Right atrium auricular region (tissue), 2 donors: ENCODE data around the gene ARHGAP42. TPM values are rescaled to one million over a fixed set of nuclear protein-coding genes. Genes with fewer than 3 reads are reported as not detected.

Experiments
- DNase-seq: peaks from one replicate; pipeline ENCODE4 v3.0.0-alpha.2; 2019; ENCODE audit warnings: low spot score
- H3K27ac ChIP-seq, 2 donors: fragments of 200-600 bp; sonication (generic); 1 replicate in 1 of 2; 2 replicates in 1 of 2; pipeline ENCODE4 v1.5.1; 2016 to 2019
- H3K27me3 ChIP-seq, 2 donors: fragments of 200-600 bp; sonication (generic); one replicate each; pipeline versions ENCODE4 v1.5.1 to v1.6.0; 2017 to 2019
- H3K36me3 ChIP-seq: fragments of 200-600 bp; sonication (generic); one replicate; pipeline ENCODE4 v1.5.1; 2016
- H3K4me1 ChIP-seq, 2 donors: fragments of 200-600 bp; sonication (generic); one replicate each; pipeline versions ENCODE4 v1.5.1 to v1.6.0; 2017 to 2019
- H3K4me3 ChIP-seq, 2 donors: fragments of 200-600 bp; sonication (generic); 1 replicate in 1 of 2; 2 replicates in 1 of 2; pipeline ENCODE4 v1.5.1; 2017 to 2019; ENCODE audit warnings: mild to moderate bottlenecking in 1 of 2, moderate library complexity in 1 of 2
- H3K9me3 ChIP-seq, 2 donors: fragments of 200-600 bp; sonication (generic); one replicate each; pipeline ENCODE4 v1.5.1; 2019
- total RNA-seq, 2 donors: library from RNA; depleted of rRNA; stranded (reverse); fragments of >200 nt; gene quantifications; one replicate each; pipeline ENCODE4 v1.1.0, GENCODE V29; 2016
- TF ChIP-seq, protein P1 (sequence below), 2 donors: fragments of 200-600 bp; sonication (generic); IDR thresholded peaks; one replicate each; pipeline ENCODE4 v1.5.1; 2019; ENCODE audit warnings: antibody characterized with exemption in 2 of 2

ARHGAP42 gene
- total RNA-seq, 2 donors from 2014 or later = 6.1 to 12.1 TPM

DNA sequence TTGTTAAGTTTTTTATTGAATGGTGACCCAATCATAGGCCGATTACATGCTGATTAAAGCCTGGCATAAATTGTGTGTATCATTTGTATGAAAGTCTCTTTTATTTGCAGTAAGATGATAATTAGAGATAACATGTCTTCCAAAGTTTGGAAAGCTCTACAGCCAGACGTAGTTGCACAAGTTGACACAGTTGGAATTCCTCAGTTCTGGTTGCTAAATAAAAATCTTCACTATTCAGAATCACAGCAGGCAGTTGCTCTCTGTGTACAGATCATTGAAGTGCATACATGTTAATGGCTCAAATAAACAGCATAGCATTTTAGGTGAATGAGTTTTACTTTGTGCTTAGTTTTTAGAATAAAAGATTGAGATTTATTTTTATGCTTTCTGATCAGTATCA is 69.5 kb downstream of the ARHGAP42 start:
- H3K4me1 ChIP-seq = peaks cover 0 to 17% of the 10 kb centered on the region in 2 donors

GRCh38 chr11:100757646-100758045 is 70.6 kb downstream of the ARHGAP42 start:
- DNase-seq = no peak
- Histone ChIP-seq H3K27me3 (no peaks in the 10 kb centered on the region), H3K4me3 (no peak overlapping the region), H3K4me1 (peaks cover 0 to 15% of the 10 kb centered on the region in 2 donors), H3K9me3 (no peaks in the 10 kb centered on the region), H3K27ac (no peak overlapping the region), H3K36me3 (no peaks in the 10 kb centered on the region)
- TF ChIP-seq, protein P1, sequence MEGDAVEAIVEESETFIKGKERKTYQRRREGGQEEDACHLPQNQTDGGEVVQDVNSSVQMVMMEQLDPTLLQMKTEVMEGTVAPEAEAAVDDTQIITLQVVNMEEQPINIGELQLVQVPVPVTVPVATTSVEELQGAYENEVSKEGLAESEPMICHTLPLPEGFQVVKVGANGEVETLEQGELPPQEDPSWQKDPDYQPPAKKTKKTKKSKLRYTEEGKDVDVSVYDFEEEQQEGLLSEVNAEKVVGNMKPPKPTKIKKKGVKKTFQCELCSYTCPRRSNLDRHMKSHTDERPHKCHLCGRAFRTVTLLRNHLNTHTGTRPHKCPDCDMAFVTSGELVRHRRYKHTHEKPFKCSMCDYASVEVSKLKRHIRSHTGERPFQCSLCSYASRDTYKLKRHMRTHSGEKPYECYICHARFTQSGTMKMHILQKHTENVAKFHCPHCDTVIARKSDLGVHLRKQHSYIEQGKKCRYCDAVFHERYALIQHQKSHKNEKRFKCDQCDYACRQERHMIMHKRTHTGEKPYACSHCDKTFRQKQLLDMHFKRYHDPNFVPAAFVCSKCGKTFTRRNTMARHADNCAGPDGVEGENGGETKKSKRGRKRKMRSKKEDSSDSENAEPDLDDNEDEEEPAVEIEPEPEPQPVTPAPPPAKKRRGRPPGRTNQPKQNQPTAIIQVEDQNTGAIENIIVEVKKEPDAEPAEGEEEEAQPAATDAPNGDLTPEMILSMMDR (IDR thresholded peaks at IDR 0.05) = no peak

More for the DNA sequence above, 69.5 kb downstream of the ARHGAP42 start:
- Histone ChIP-seq H3K4me3 (no peak overlapping the region), H3K27me3 (no peaks in the 10 kb centered on the region), H3K27ac (no peak overlapping the region), H3K9me3 (no peaks in the 10 kb centered on the region), H3K36me3 (no peaks in the 10 kb centered on the region)
- DNase-seq = no peak
- TF ChIP-seq, protein P1 (IDR thresholded peaks at IDR 0.05) = no peak

- Histone ChIP-seq H3K9me3 (no peaks in the 10 kb centered on the region), H3K27ac (no peak overlapping the region), H3K36me3 (no peaks in the 10 kb centered on the region), H3K27me3 (no peaks in the 10 kb centered on the region), H3K4me3 (no peak overlapping the region), H3K4me1 (peaks cover 0 to under 1% of the 10 kb centered on the region in 2 donors)
- DNase-seq = no peak
- TF ChIP-seq, protein P1 (IDR thresholded peaks at IDR 0.05) = no peak
Observed at GRCh38 chr11:100759106-100759505, 72.0 kb downstream of the ARHGAP42 start.

DNA sequence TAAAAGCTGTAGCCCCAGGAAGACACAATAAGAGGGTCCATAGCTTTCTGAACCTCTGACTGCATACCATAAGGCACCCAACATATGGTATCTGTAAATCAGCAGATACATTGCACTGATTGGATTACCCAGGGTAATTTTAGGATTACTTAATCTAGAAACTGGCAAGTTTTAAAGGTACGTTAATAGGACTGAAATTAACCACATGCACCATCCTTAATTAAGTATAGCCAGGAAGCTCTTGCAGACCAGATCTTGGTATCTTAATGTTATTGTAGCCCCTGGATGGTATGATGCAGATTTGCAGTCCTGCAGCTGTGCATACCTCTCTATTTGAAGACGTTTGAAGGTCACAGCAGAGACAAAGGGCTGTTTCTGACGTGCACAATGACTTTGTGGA is 72.8 kb downstream of the ARHGAP42 start:
- Histone ChIP-seq H3K4me1 (no peaks in the 10 kb centered on the region), H3K4me3 (no peak overlapping the region), H3K27ac (no peak overlapping the region), H3K9me3 (no peaks in the 10 kb centered on the region), H3K27me3 (no peaks in the 10 kb centered on the region), H3K36me3 (no peaks in the 10 kb centered on the region)
- DNase-seq = no peak
- TF ChIP-seq, protein P1 (IDR thresholded peaks at IDR 0.05) = no peak

GRCh38 chr11:100760744-100761143 is 73.7 kb downstream of the ARHGAP42 start:
- H3K36me3 ChIP-seq = no peaks in the 10 kb centered on the region
- TF ChIP-seq, protein P1 (IDR thresholded peaks at IDR 0.05) = no peak
- no peak overlapping the region for H3K4me3 ChIP-seq
- DNase-seq = no peak
- H3K27ac ChIP-seq = no peak overlapping the region
- no peaks in the 10 kb centered on the region for H3K9me3 ChIP-seq
- H3K27me3 ChIP-seq = no peaks in the 10 kb centered on the region
- no peaks in the 10 kb centered on the region for H3K4me1 ChIP-seq

- TF ChIP-seq, protein P1 (IDR thresholded peaks at IDR 0.05) = no peak
- H3K36me3 ChIP-seq = no peaks in the 10 kb centered on the region
- no peaks in the 10 kb centered on the region for H3K27me3 ChIP-seq
- no peaks in the 10 kb centered on the region for H3K9me3 ChIP-seq
- H3K4me3 ChIP-seq = no peak overlapping the region
- DNase-seq = no peak
- H3K4me1 ChIP-seq = no peaks in the 10 kb centered on the region
- no peak overlapping the region for H3K27ac ChIP-seq
Observed at GRCh38 chr11:100761841-100762240, 74.8 kb downstream of the ARHGAP42 start.
